ENCODE results near the gene CD47.
A peak's percentile ranks its signal among the peaks of the same experiment; 100 is the strongest.

Gene CD47

GRCh38 chr3:108114423-108115065 is 23.7 kb upstream of the CD47 start:
- no peak for DNase-seq

- DNase-seq = no peak
Observed at GRCh38 chr3:108113975-108114374, 23.1 kb upstream of the CD47 start.

GRCh38 chr3:108110934-108111333 is 20.1 kb upstream of the CD47 start:
- no peak for DNase-seq

GRCh38 chr3:108108416-108108815 is 17.6 kb upstream of the CD47 start:
- no peak for DNase-seq

GRCh38 chr3:108106449-108106848 is 15.6 kb upstream of the CD47 start:
- peak; percentile 25 for DNase-seq

- DNase-seq = peak; percentile 25
Observed at GRCh38 chr3:108106031-108106430, 15.2 kb upstream of the CD47 start.

GRCh38 chr3:108103886-108104797 is 13.3 kb upstream of the CD47 start:
- peak; percentile 98 for DNase-seq

- DNase-seq = no peak
Observed at GRCh38 chr3:108103040-108103751, 12.4 kb upstream of the CD47 start.

- no peak for DNase-seq
Observed at GRCh38 chr3:108102420-108103039, 11.7 kb upstream of the CD47 start.

- peak; percentile 100 for DNase-seq
Observed at GRCh38 chr3:108100906-108101660, 10.3 kb upstream of the CD47 start.

GRCh38 chr3:108099679-108100428 is 9.0 kb upstream of the CD47 start:
- peak; percentile 27 for DNase-seq

GRCh38 chr3:108099244-108099643 is 8.4 kb upstream of the CD47 start:
- peak; percentile 53 for DNase-seq

GRCh38 chr3:108098003-108098370 is 7.2 kb upstream of the CD47 start:
- DNase-seq = no peak

- no peak for DNase-seq
Observed at GRCh38 chr3:108097322-108098002, 6.6 kb upstream of the CD47 start.

- peak; percentile 37 for DNase-seq
Observed at GRCh38 chr3:108096532-108097321, 5.9 kb upstream of the CD47 start.

- DNase-seq = no peak
Observed at GRCh38 chr3:108093616-108094015, 2.8 kb upstream of the CD47 start.

- DNase-seq = no peak
Observed at GRCh38 chr3:108093021-108093420, 2.2 kb upstream of the CD47 start.

GRCh38 chr3:108092501-108092900 is 1.7 kb upstream of the CD47 start:
- DNase-seq = no peak

- no peak for DNase-seq
Observed at GRCh38 chr3:108091498-108092250, 843 bp upstream of the CD47 start.

Data from NCI-H2171 treated with DMSO at 0.1 percent for 48 hours (cell line).